DMS153 treated with DMSO at 0.1 percent for 48 hours (cell line): ENCODE data around the gene CNOT1.
A peak's percentile ranks its signal among the peaks of the same experiment; 100 is the strongest.
"Not testable (repeated sequence)": the region's sequence is repeated elsewhere in the genome, so short reads cannot be mapped to it uniquely, and the experiment has no call there.

ENCODE experiments used
- DNase-seq: peaks from one replicate; lab custom pipeline; 2025; ENCODE audit not compliant: unreplicated experiment; lab: John Stamatoyannopoulos, UW

The CNOT1 gene

DNA sequence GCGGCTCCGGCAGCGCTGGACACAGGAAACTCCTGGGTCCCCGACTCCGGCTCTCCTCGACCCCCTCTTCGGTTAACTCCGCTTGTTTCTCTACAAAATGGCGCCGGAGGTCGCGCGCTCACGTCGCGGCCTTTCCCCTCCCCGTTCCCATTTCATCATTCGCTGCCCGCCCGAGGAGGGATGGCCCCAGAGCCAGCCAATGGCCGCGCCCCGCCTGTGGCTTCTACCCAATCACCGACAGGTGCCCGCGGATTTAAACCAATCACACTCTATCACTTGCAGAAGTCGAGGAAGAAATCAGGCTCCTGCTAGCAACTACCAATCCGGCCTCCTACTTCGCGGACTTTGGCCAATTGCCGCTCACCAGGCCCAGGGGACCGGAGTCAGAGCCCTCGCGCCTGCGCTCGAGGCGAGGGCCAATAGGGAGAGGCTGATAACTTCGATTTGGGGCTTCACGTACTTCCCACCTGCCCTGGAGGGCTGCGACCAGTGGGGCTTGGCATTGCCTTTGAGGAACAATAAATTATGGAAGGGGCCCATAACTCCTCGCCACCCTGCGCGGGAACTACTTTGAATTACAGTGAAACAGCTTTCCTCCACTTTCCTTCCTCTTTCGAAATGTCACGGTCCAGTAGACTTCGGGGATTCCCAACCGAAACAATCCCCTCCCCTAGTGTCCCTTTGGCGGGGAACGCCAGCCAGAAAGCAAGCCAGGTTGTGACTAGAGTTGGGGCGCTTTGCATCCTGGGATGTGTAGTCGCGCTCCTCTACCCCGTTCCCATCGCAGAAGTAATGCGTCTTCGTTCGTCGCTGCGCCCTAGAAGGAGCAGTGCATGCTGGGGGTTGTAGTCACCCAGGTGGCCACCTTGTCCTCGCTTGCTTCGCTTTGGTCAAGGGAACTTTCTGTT is at the start of gene CNOT1:
TSS of gene CNOT1 (minus strand) at position 94 of the 908 bp plus-strand sequence. CDS start 30,489 bp downstream, outside the sequence.
- DNase-seq, result peak; percentile 83

DNA sequence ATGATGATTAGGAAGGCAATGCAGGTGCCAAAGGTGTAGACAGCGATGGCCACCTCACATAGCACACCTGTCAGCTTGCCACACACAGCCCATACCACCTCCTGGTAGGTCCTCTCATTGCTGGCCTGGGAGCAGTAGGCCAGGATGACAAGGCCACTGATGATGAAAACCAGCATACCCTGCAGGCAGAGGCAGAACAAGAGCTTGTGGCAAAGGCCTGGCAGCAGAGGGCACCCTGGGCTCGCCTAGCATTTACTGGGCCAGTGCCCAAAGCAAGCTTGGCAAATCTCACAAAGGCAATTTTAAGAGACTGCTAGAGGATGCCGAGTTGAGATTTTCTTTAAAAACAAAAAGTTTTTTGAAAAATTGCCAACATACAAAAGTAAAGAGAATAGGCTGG is 49.1 kb upstream of the CNOT1 start:
- no peak for DNase-seq

- no peak for DNase-seq
Measured at GRCh38 chr16:58678269-58678668, 48.6 kb upstream of the CNOT1 start.

- DNase-seq, result no peak
Measured at GRCh38 chr16:58670946-58671583, 41.4 kb upstream of the CNOT1 start.

DNA sequence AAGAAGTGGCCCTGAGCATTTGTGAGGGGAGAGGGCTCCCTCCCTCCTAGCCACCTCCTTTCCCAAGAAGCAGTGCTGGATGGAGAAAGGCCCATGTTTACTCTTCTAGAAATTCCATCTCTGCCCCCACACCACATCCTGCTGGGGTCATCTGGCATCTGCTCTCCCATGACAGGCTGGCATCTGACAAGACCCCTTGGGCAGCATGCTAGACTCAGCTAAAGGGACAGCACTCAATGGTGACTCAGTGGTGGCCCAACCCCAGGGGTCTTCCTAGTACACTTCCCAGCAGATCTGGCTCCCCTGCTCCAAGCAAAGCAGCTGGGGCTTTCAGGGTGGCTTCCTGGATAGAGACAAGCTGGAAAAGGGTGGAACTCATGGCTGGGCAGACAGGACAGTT is 40.6 kb upstream of the CNOT1 start:
- no peak for DNase-seq

DNA sequence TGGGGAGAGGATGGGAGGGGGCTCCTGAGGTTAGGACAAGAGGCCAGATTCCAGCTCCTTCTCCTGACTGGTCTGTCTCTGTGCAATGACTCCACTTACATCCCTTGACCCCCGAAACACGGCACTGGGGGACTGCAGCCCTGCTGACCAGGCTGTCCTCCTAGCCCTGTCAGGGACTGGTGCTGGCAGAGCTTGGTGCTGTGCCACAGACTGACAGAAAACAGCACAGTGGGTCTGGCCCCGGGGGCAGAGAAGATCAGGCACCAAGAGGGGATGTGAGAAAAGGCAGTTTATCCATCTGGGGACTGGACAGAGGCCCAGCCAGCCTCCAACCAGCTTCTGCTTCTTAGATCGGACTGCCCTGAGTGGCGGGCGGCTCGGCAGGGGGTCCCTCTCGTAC is 35.6 kb upstream of the CNOT1 start:
- DNase-seq, result no peak

GRCh38 chr16:58661199-58661830 is 31.7 kb upstream of the CNOT1 start:
- DNase-seq, result peak; percentile 1

DNA sequence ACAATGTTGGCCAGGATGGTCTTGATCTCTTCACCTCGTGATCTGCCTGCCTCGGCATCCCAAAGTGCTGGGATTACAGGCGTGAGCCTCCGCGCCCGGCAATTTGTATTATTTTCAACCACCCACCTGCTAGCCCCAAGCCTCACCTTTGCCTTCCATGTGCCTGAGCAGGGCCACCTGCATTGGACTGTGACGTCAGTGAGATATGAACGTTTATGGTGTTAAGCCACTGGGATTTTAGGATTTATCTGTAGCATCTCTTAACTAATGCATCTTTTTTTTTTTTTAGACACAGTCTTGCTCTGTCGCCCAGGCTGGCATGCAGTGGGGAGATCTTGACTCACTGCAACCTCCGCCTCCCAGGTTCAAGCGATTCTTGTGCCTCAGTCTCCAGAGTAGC is 30.3 kb upstream of the CNOT1 start:
- DNase-seq, result not testable (repeated sequence)

DNA sequence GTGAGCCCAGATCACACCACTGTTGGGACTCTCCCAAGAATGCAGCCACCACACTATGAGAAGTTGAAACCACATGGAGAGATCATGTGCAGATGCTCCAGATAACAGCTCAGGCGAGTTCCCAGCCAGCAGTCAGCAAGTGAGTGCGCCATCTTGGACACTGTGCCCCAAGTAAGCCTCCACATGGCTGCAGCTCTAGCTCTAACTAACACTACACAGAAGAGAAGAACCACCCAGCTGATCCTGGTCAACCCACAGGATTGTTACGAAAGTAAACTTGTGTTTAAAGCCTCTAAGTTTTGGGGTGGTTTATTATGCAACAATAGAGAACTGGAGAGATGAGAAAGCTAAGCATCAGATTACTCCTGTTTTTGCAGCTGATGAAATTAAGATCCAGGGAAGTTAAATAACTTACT is 29.2 kb upstream of the CNOT1 start:
- no peak for DNase-seq

- no peak for DNase-seq
Measured at GRCh38 chr16:58656899-58657298, 27.3 kb upstream of the CNOT1 start.

GRCh38 chr16:58655215-58655596 is 25.6 kb upstream of the CNOT1 start:
- DNase-seq, result no peak

GRCh38 chr16:58654560-58655214 is 25.1 kb upstream of the CNOT1 start:
- DNase-seq, result no peak

DNA sequence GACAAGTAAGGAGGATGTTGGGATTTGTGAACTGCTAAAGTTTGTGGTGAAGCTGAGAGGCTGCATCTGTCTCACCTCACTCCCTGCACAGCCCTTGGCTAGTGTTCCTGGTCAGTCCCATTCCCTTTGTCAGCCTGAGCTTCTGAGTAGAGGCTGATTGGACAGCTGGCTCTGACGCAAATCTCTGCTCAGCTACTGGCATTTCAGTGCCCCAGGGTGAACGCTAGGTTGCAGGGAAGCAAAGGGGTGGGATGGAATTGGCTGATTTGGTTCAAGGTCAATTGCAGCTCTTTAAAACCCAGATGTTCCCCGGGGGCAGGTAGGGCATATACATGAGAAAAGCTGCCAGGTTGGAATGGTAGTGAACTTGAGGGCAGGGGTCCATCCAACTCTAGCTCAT is 23.1 kb upstream of the CNOT1 start:
- no peak for DNase-seq

- no peak for DNase-seq
Measured at GRCh38 chr16:58651965-58652348, 22.3 kb upstream of the CNOT1 start.

GRCh38 chr16:58649707-58650106 is 20.1 kb upstream of the CNOT1 start:
- no peak for DNase-seq

- no peak for DNase-seq
Measured at GRCh38 chr16:58647107-58647506, 17.5 kb upstream of the CNOT1 start.

DNA sequence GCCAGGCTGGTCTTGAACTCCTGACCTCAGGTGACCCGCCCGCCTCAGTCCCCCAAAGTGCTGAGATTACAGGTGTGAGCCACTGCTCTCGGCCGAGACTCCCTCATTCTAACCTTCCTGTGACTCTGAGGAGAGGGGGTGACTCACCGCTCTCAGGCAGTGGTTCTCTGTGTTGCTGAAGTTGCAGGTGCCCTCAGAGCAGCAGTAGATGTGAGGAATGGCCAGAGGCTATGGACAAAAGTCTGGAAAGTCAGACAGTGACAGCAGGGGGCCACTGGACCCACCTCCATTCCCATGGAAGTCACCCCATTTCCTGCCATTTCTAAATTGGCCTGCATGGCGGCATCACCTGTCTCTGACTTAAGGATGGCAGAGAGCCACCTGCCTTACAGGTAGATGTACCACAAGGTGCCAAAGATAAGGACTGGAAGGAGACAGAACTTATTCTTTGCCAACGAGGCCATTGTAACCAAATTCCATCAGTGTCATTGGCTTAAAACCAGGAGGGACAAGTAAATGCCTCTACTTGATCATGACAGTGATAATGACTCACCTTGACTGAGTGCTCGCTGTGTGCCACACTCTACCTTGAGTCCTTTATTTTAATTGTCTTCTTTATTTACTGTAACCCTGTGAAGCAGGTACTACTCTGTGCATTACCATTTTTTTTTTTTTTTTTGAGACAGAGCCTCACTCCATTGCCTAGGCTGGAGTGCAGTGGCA is 15.3 kb upstream of the CNOT1 start:
- DNase-seq, result no peak

DNA sequence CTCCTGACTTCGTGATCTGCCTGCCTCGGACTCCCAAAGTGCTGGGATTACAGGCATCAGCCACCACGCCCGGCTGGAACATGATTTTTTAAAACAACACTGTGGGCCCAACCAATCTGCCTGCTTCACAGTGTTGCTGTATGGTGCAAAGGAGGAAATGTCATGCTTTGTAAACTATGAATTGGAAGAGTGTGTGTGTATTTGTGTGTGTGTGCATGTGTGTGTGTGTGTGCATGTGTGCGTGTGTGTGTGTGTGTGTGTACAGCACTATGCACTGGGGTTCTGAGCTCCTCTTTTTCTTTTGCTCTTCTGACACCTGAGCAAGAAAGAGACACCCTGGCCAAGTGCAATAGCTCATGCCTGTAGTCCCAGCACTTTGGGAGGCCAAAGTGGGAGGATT is 14.5 kb upstream of the CNOT1 start:
- no peak for DNase-seq

DNA sequence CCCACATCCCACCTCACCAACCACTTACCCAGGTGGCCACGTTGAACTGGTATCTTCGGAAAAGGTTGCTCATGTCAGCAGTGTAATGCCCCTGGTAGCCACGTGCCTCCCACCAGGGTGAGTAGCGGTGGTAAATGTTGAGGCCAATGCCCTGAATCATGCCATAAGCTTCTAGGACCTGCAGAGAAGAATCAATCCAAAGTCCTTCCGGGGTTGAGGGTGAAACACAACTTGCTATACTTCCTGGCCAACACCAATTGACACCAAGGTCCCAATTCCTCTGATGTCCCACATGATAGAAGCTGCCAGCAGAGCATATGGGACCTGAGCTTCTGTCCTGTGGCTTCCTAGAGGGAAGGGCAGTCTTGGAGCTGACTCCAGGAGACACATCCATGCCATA is 11.3 kb upstream of the CNOT1 start:
- DNase-seq, result no peak

GRCh38 chr16:58639836-58640235 is 10.2 kb upstream of the CNOT1 start:
- no peak for DNase-seq

DNA sequence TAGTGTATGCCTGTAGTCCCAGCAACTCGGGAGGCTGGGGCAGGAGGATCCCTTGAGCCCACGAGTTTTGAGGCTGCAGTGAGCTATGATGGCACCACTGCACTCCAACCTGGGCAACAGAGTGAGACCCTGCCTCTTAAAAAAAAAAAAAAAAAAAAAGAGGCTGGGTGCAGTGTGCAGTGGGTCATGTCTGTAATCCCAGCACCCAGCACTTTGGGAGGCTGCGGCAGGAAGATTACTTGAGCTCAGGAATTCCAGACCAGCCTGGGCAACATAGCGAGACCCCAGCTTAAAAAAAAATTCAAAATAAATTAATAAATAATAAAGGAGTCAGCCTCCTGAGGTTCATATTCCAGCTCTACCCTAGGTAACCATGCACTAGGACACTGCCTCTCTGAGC is 9.6 kb upstream of the CNOT1 start:
- DNase-seq, result no peak
